ENCODE measurements around the gene IFRD2. TPM values are rescaled to one million over a fixed set of nuclear protein-coding genes. Genes with fewer than 3 reads are reported as not detected.

Gene IFRD2
- total and polyA plus RNA-seq, 2 of the 8 experiments (the other 6 are each of a cell fraction or from before 2014, with no cell fraction given), result 76.7 to 88.8 TPM

DNA sequence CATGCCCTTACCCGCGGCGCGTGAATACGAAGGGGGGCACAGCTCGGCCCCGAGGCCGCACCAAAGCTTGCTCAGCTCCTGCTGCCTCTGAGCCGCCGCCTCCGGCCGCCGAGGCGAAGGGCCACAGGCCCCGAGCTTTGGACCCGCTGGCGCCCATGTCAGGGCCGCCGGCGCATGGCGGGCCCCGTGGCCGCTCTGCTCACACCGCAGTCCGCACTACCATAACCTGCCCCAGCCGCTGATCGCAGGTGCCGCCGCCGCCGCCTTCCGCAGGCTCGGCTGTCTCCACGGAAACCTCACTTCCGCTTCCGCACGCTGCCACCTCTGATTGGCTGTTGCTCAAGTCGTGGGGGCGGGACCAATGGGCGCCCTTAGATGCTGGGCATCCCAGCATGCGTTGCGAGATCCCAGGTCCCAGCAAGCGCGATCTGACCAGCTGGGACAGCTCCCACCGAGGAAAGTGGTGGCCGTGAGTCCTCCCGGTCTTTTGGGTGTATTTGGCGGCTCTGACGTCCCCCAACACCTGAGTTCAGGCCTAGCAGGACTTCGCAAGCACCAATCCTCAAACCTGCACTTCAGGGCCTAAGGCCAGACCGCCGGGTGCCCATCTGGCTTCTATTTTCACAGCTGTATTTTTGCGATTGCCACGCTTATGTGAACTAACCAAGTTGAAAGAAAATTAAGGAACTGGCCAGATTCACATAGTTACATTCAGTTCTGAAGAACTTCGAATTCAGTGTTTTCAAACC lies 35.9 kb upstream of the IFRD2 start, which contains the start of gene TUSC2 (continued):
- peak; percentile 83 for TF ChIP-seq CREB1 (IDR thresholded peaks at IDR 0.05)
- no peak for TF ChIP-seq CBX5 (IDR thresholded peaks at IDR 0.05; ENCODE audit: low read depth, low read length)
- TF ChIP-seq SAP30 (IDR thresholded peaks at IDR 0.05; ENCODE audit: insufficient read depth, insufficient replicate concordance, low read length), result peak; percentile 27
- TF ChIP-seq TCF12 (IDR thresholded peaks at IDR 0.05; ENCODE audit: low read depth, low read length), result 0 out of 2 replicates have a peak, but pooled peaks have one; percentile 39
- peak; percentile 62; the same call in 1 of the 2 replicates for TF ChIP-seq RBBP5 (IDR thresholded peaks at IDR 0.05; ENCODE audit: borderline replicate concordance, low read depth, low read length)
- TF ChIP-seq MAX (IDR thresholded peaks at IDR 0.05), result no peak; the same call in 1 of the 2 replicates
- TF ChIP-seq RAD21 (IDR thresholded peaks at IDR 0.05 in 1 of 2, conservative IDR thresholded peaks at IDR 0.05 in 1 of 2; ENCODE audit: low read depth in 2 of 2, low read length in 2 of 2), result no peak
- peak; percentile 60 for TF ChIP-seq ASH2L (IDR thresholded peaks at IDR 0.05; ENCODE audit: low read length)
- peak; percentile 85 for TF ChIP-seq PHF8 (conservative IDR thresholded peaks at IDR 0.05; ENCODE audit: low read depth, low read length)
- no peak for TF ChIP-seq SP2 (IDR thresholded peaks at IDR 0.05; ENCODE audit: low read length)
- peak; percentile 67; the same call in 1 of the 2 replicates for TF ChIP-seq KDM5A (IDR thresholded peaks at IDR 0.05; ENCODE audit: low read length)
- TF ChIP-seq, protein P1, sequence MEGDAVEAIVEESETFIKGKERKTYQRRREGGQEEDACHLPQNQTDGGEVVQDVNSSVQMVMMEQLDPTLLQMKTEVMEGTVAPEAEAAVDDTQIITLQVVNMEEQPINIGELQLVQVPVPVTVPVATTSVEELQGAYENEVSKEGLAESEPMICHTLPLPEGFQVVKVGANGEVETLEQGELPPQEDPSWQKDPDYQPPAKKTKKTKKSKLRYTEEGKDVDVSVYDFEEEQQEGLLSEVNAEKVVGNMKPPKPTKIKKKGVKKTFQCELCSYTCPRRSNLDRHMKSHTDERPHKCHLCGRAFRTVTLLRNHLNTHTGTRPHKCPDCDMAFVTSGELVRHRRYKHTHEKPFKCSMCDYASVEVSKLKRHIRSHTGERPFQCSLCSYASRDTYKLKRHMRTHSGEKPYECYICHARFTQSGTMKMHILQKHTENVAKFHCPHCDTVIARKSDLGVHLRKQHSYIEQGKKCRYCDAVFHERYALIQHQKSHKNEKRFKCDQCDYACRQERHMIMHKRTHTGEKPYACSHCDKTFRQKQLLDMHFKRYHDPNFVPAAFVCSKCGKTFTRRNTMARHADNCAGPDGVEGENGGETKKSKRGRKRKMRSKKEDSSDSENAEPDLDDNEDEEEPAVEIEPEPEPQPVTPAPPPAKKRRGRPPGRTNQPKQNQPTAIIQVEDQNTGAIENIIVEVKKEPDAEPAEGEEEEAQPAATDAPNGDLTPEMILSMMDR (IDR thresholded peaks at IDR 0.05; ENCODE audit: control extremely low read depth in 1 of 3, insufficient read depth in 1 of 3, low read depth in 1 of 3, low read length in 3 of 3), result peak in 1 of 3 experiments; percentile 3; a peak in 1 of 4 replicates
- TF ChIP-seq SP1 (IDR thresholded peaks at IDR 0.05; ENCODE audit: low read depth, low read length), result 0 out of 2 replicates have a peak, but pooled peaks have one; percentile 19
- peak in 1 of 2 experiments; percentile 82; a peak in 1 of 3 replicates for TF ChIP-seq POLR2A (IDR thresholded peaks at IDR 0.05; ENCODE audit: control extremely low read depth in 1 of 2, low read depth in 2 of 2, low read length in 2 of 2)
- peak; percentile 78 for TF ChIP-seq TBP (IDR thresholded peaks at IDR 0.05; ENCODE audit: low read depth, low read length)
- TF ChIP-seq SIN3A (conservative IDR thresholded peaks at IDR 0.05 in 1 of 2, IDR thresholded peaks at IDR 0.05 in 1 of 2; ENCODE audit: low read depth in 1 of 2, low read length in 2 of 2), result peak; percentile 40 to 76; a peak in 1 of 4 replicates

Measured in H1 (cell line).